Breast epithelium (tissue), 4 donors: ENCODE results near the gene CARHSP1. TPM values are rescaled to one million over a fixed set of nuclear protein-coding genes. Genes with fewer than 3 reads are reported as not detected.

Experiments
- DNase-seq, 2 donors: peaks; one replicate each; pipeline ENCODE4 v3.0.0-alpha.2; 2019; ENCODE audit warnings: low spot score in 2 of 2
- H3K27ac ChIP-seq, 2 donors: fragments of 200-600 bp; sonication (generic) in 1 of 2; one replicate each; pipeline ENCODE4 v1.5.1; 2016 to 2019; ENCODE audit warnings: mild to moderate bottlenecking in 1 of 2
- H3K27me3 ChIP-seq, 2 donors: fragments of 200-600 bp; sonication (generic) in 1 of 2; one replicate each; pipeline versions ENCODE4 v1.5.1 to v1.6.0; 2017 to 2019; ENCODE audit warnings: control low read depth in 1 of 2, mild to moderate bottlenecking in 1 of 2
- H3K36me3 ChIP-seq: fragments of 200-600 bp; one replicate; pipeline ENCODE4 v1.5.1; 2019
- H3K4me1 ChIP-seq, 2 donors: fragments of 200-600 bp; sonication (generic); one replicate each; pipeline ENCODE4 v1.5.1; 2016 to 2019; ENCODE audit warnings: control low read depth in 1 of 2
- H3K4me3 ChIP-seq, 3 donors: fragments of 200-600 bp; sonication (generic); 1 replicate in 2 of 3; 2 replicates in 1 of 3; pipeline ENCODE4 v1.5.1; 2016 to 2019; ENCODE audit warnings: mild to moderate bottlenecking in 3 of 3, moderate library complexity in 2 of 3
- H3K9me3 ChIP-seq, 2 donors: fragments of 200-600 bp; sonication (generic) in 1 of 2; one replicate each; pipeline ENCODE4 v1.5.1; 2016 to 2019; ENCODE audit warnings: control low read depth in 1 of 2
- POLR2A ChIP-seq: fragments of 450-650 bp; IDR thresholded peaks from one replicate; pipeline ENCODE4 v1.6.1; 2016; ENCODE audit warnings: antibody characterized with exemption, mild to moderate bottlenecking, moderate library complexity
- POLR2AphosphoS5 ChIP-seq, 3 donors: sonication (generic); formaldehyde crosslinking; IDR thresholded peaks; one replicate each; pipeline ENCODE4 v1.6.1; 2017; ENCODE audit warnings: antibody characterized with exemption in 3 of 3
- intact Hi-C: fragments of 100-400 bp; cut with DNase I; formaldehyde crosslinking; loops from one replicate; pipeline ENCODE4 v1.15.1; 2023; ENCODE audit warnings: low total_unique reads
- total RNA-seq, 3 donors: library from RNA; depleted of rRNA; stranded (reverse); fragments of >200 nt; gene quantifications; one replicate each; pipeline ENCODE4 v1.1.0, GENCODE V29; 2016
- TF ChIP-seq, protein P1 (sequence below), 3 donors: fragments of 450-650 bp; IDR thresholded peaks; one replicate each; pipeline ENCODE4 v1.5.1; 2016 to 2017; ENCODE audit warnings: antibody characterized with exemption in 3 of 3, mild to moderate bottlenecking in 3 of 3, moderate library complexity in 3 of 3

Gene CARHSP1
- total RNA-seq, 3 donors from 2014 or later: 58.6 to 126 (median 83.9) TPM

DNA sequence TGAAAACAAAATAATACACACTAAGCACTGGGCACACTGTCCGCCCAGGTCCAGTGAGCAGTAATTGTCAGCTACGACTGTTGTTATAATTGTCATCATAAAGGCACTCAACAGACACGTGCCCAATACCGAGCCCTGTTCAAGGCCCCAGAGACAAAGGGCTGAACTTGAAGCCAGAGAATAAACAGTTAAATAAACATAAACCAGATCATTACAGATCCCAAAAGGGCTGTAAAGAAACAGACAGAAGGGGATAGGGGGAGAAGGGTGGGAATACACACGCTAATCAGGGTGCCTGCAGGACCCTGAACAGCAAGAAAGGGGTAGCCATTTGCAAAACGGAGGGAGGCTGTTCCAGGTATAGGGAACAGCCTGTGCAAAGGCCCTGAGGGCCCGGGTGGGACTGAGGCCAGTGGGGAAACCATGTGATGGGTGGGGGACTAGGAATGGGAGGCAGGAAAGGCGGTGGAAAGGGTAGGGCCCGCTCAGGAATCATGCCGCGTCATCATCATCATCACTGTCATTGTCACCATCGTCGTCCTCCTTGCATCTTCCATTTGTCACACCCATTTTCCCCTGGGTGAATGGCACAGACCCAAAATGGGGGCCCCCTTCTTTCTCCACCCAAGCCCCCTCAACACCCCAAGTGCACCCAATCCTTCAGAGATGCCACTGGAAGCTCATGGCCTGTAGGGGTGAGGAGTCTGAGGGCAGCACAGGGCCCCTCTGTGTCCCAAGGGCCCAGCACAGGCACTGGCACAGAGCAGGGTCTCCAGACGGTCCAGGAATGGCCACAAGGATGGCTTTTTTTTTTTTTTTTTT is 6.3 kb downstream of the CARHSP1 start:
- H3K4me1 ChIP-seq: peaks cover 0 to 19% of the 10 kb centered on the region in 2 donors
- intact Hi-C loops: loop anchor here (10.0 kb wide), 1 partner anchor 1402 kb away; no protein-coding TSS in a partner anchor
- no peaks in the 10 kb centered on the region for H3K36me3 ChIP-seq
- no peaks in the 10 kb centered on the region for H3K9me3 ChIP-seq
- peak overlapping the region in 1 of 2 donors; percentile 40 for H3K27ac ChIP-seq
- H3K4me3 ChIP-seq: no peak overlapping the region
- no peaks in the 10 kb centered on the region for H3K27me3 ChIP-seq
- no peak for DNase-seq
- TF ChIP-seq POLR2AphosphoS5 (IDR thresholded peaks at IDR 0.05): no peak
- TF ChIP-seq, protein P1, sequence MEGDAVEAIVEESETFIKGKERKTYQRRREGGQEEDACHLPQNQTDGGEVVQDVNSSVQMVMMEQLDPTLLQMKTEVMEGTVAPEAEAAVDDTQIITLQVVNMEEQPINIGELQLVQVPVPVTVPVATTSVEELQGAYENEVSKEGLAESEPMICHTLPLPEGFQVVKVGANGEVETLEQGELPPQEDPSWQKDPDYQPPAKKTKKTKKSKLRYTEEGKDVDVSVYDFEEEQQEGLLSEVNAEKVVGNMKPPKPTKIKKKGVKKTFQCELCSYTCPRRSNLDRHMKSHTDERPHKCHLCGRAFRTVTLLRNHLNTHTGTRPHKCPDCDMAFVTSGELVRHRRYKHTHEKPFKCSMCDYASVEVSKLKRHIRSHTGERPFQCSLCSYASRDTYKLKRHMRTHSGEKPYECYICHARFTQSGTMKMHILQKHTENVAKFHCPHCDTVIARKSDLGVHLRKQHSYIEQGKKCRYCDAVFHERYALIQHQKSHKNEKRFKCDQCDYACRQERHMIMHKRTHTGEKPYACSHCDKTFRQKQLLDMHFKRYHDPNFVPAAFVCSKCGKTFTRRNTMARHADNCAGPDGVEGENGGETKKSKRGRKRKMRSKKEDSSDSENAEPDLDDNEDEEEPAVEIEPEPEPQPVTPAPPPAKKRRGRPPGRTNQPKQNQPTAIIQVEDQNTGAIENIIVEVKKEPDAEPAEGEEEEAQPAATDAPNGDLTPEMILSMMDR (IDR thresholded peaks at IDR 0.05): no peak
- TF ChIP-seq POLR2A: no peak

DNA sequence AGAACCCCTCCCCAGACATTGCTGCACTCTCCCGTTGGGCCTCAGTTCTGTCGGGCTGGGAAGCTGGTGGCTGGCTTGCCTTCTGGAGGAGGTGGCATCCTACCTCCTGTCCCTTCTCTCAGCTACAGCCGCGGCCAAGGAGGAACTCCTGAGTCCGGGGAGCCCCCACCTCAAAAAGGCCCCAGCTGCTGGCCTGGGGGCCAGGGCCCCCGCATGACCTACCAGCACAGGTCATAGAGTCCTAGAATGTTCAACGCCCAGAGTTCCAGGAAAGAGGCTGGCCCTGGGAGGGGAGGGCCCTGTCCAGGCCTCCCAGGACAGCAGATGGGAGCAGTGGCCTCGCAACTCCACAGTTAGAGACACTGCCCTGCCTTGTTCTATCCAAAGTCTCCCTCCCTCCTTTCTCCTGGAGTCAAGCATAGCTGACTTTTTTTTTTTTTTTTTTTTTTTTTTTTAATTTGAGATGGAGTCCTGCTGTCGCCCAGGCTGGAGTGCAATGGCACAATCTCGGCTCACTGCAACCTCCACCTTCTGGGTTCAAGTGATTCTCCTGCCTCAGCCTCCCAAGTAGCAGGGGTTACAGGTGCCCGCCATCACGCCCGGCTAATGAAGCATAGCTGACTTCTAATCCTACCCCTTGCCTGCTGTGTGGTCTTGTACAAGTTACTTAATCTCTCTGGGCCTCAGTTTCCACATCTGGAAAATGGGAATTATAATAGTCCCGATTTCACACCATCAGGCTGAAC is 7.1 kb downstream of the CARHSP1 start:
- Histone ChIP-seq H3K4me3 (no peak overlapping the region), H3K4me1 (peaks cover 0 to 19% of the 10 kb centered on the region in 2 donors), H3K36me3 (no peaks in the 10 kb centered on the region), H3K9me3 (no peaks in the 10 kb centered on the region), H3K27ac (peak overlapping the region; percentile 55 to 75), H3K27me3 (no peaks in the 10 kb centered on the region)
- TF ChIP-seq, protein P1 (IDR thresholded peaks at IDR 0.05): no peak
- no peak for TF ChIP-seq POLR2A
- TF ChIP-seq POLR2AphosphoS5 (IDR thresholded peaks at IDR 0.05): no peak
- intact Hi-C loops: loop anchor here (10.0 kb wide), 1 partner anchor 1403 kb away; no protein-coding TSS in a partner anchor
- no peak for DNase-seq

DNA sequence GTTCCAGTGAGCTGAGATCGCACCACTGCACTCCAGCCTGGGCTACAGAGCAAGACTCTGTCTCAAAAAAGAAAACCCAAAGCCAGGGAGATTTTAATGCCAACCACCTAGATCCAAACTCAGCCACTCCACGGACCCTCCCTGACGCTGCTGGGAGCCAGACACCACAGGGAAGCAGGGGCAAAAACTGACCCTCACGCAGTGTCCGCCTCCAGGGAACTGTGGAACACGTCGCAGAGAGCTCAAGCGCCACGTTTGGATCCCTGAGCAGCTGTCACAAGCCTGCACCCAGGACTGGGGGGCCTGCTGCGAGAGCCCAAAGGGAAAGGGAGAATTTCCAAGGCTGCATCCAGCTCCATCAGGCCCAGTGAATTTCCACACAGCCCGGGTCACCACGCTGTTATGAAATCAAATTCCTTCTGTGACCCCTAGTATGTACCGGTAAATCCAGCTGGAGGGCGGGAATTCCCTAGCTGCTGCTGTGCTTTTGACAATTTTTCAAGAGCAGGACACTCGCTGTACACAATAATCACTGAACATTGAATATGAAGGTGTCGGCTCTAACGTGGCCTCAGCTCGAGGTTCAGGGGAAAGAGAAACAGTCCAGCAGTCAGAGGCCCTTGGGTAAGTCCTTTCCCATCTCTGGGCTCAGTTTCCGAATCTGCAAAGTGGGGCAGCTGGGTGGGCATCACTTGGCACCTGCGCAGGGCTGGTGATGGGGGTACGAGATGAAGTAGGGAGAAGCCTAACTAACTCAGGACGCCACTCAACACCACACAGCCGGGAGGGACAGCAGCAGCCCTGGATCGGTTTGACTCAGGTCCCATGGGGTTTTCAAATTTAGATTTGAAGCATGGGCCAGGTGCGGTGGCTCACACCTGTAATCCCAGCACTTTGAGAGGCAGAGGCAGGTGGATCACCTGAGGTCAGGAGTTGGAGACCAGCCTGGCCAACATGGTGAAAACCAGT is 8.6 kb downstream of the CARHSP1 start:
- peak in 1 of 2 donors; percentile 55 for DNase-seq
- no peaks in the 10 kb centered on the region for H3K9me3 ChIP-seq
- intact Hi-C loops: loop anchor here (10.0 kb wide), 1 partner anchor 1405 kb away; no protein-coding TSS in a partner anchor
- H3K27me3 ChIP-seq: no peaks in the 10 kb centered on the region
- peaks cover 0 to 18% of the 10 kb centered on the region in 2 donors for H3K4me1 ChIP-seq
- peak overlapping the region in 1 of 3 donors; percentile 29 for H3K4me3 ChIP-seq
- TF ChIP-seq, protein P1 (IDR thresholded peaks at IDR 0.05): no peak
- peak; percentile 46 to 74 (median 61) for TF ChIP-seq POLR2AphosphoS5 (IDR thresholded peaks at IDR 0.05)
- peak overlapping the region; percentile 54 to 77 for H3K27ac ChIP-seq
- no peaks in the 10 kb centered on the region for H3K36me3 ChIP-seq

GRCh38 chr16:8858994-8859912 is 9.6 kb downstream of the CARHSP1 start:
- no peak for DNase-seq
- intact Hi-C loops: no loop called here
- Histone ChIP-seq H3K4me1 (peaks cover 0 to 8% of the 10 kb centered on the region in 2 donors), H3K27ac (peak overlapping the region; percentile 54 to 77), H3K9me3 (no peaks in the 10 kb centered on the region), H3K27me3 (no peaks in the 10 kb centered on the region), H3K4me3 (no peak overlapping the region), H3K36me3 (no peaks in the 10 kb centered on the region)
- no peak for TF ChIP-seq POLR2AphosphoS5 (IDR thresholded peaks at IDR 0.05)
- TF ChIP-seq POLR2A: no peak
- TF ChIP-seq, protein P1 (IDR thresholded peaks at IDR 0.05): no peak
